LNCAP (cell line): Measurements from ENCODE around the gene POU2AF3.

Source experiments
- CTCF ChIP-seq: fragments of 450-650 bp; IDR thresholded peaks from 2 replicates; pipeline ENCODE4 v1.5.1; 2017; ENCODE audit warnings: mild to moderate bottlenecking

The POU2AF3 gene

GRCh38 chr11:111334532-111335502 lies 36.5 kb downstream of the POU2AF3 start:
- no peak for TF ChIP-seq CTCF

GRCh38 chr11:111335549-111335948 lies 37.2 kb downstream of the POU2AF3 start:
- no peak for TF ChIP-seq CTCF

- no peak for TF ChIP-seq CTCF
These were observed 37.7 kb downstream of the POU2AF3 start for GRCh38 chr11:111336062-111336461.

- no peak for TF ChIP-seq CTCF
These were observed 38.4 kb downstream of the POU2AF3 start for GRCh38 chr11:111336582-111337256.

GRCh38 chr11:111339758-111340388 lies 41.5 kb downstream of the POU2AF3 start:
- TF ChIP-seq CTCF, result no peak

GRCh38 chr11:111342329-111342728 lies 44.0 kb downstream of the POU2AF3 start:
- TF ChIP-seq CTCF, result no peak

- TF ChIP-seq CTCF, result no peak
These were observed 45.7 kb downstream of the POU2AF3 start for GRCh38 chr11:111344032-111344431.
